IMR-90 (cell line): ENCODE results near the gene PPIL6. TPM values are rescaled to one million over a fixed set of nuclear protein-coding genes. Genes with fewer than 3 reads are reported as not detected.

ENCODE experiments used
- ATAC-seq: fragments of 200-7000 bp; cut with Tn5 transposase; 2 replicates; pipeline ENCODE4 v1.9.1; 2020; ENCODE audit warnings: low read depth, mild to moderate bottlenecking, moderate library complexity
- BruUV-seq: library from RNA; stranded (reverse); fragments of 400-500 nt; replicated peaks from 2 replicates; lab custom pipeline; 2021; lab: Mats Ljungman, UMichigan
- CTCF ChIA-PET: fragments of 300-600 bp; formaldehyde crosslinking; extraction: SDS; loops from one replicate; lab custom pipeline; 2021; ENCODE audit warnings: antibody characterized with exemption; lab: Yijun Ruan, JAX
- POLR2A ChIA-PET: fragments of 300-600 bp; sonication (Branson Sonifier 250); formaldehyde crosslinking; loops from one replicate; lab custom pipeline; 2022; ENCODE audit warnings: antibody characterized with exemption; ENCODE audit not compliant: unreplicated experiment; lab: Charles Lee
- DNase-seq: peaks from one replicate; pipeline ENCODE4 v3.0.0; 2013
- H2AFZ ChIP-seq: replicated peaks from 2 replicates; pipeline ENCODE3; 2013; ENCODE audit warnings: low read length, mild to moderate bottlenecking; ENCODE audit not compliant: poor library complexity
- H2AK5ac ChIP-seq: 2 replicates; pipeline ENCODE4 v1.6.1; 2013; ENCODE audit warnings: low read depth, low read length, inconsistent platforms
- H2AK9ac ChIP-seq: replicated peaks from 2 replicates; pipeline ENCODE3; 2013; ENCODE audit warnings: mild to moderate bottlenecking, low read depth, low read length, moderate library complexity; ENCODE audit not compliant: poor library complexity
- H2BK120ac ChIP-seq: 2 replicates; pipeline ENCODE4 v1.6.1; 2013; ENCODE audit warnings: low read depth, low read length, inconsistent platforms
- H2BK15ac ChIP-seq: 3 replicates; pipeline ENCODE4 v1.6.1; 2013; ENCODE audit warnings: low read depth, low read length, inconsistent platforms
- H2BK20ac ChIP-seq: 2 replicates; pipeline ENCODE4 v1.6.1; 2013; ENCODE audit warnings: low read depth, mild to moderate bottlenecking, inconsistent platforms, low read length, moderate library complexity
- H2BK5ac ChIP-seq: 2 replicates; pipeline ENCODE4 v1.6.1; 2013; ENCODE audit warnings: mild to moderate bottlenecking, low read depth, low read length, inconsistent platforms; ENCODE audit not compliant: poor library complexity, severe bottlenecking
- H3K14ac ChIP-seq: replicated peaks from 2 replicates; pipeline ENCODE4 v1.6.1; 2013; ENCODE audit warnings: low read depth, low read length, inconsistent platforms
- H3K18ac ChIP-seq: 2 replicates; pipeline ENCODE4 v1.6.1; 2013; ENCODE audit warnings: low read depth, low read length, control low read depth
- H3K23ac ChIP-seq: 2 replicates; pipeline ENCODE4 v1.6.1; 2013; ENCODE audit warnings: low read depth, low read length, inconsistent platforms
- H3K27ac ChIP-seq: 2 replicates; pipeline ENCODE4 v1.5.1; 2013; ENCODE audit warnings: mild to moderate bottlenecking, control low read depth, low read length; ENCODE audit not compliant: insufficient read depth
- H3K27me3 ChIP-seq: 2 replicates; pipeline ENCODE4 v1.6.1; 2013; ENCODE audit warnings: low read length; ENCODE audit not compliant: control insufficient read depth, insufficient read depth
- H3K36me3 ChIP-seq: 2 replicates; pipeline ENCODE4 v1.6.1; 2013; ENCODE audit warnings: low read length, mixed read lengths; ENCODE audit not compliant: control insufficient read depth, insufficient read depth
- H3K4ac ChIP-seq: 2 replicates; pipeline ENCODE4 v1.6.1; 2013; ENCODE audit warnings: low read depth, low read length, inconsistent platforms
- H3K4me1 ChIP-seq: 2 replicates; pipeline ENCODE4 v1.6.1; 2013; ENCODE audit warnings: low read length, mixed read lengths; ENCODE audit not compliant: control insufficient read depth, insufficient read depth
- H3K4me2 ChIP-seq: 2 replicates; pipeline ENCODE4 v1.6.1; 2013; ENCODE audit warnings: low read depth, mild to moderate bottlenecking, control low read depth, low read length, moderate library complexity
- H3K4me3 ChIP-seq: 2 replicates; pipeline ENCODE4 v1.5.1; 2013; ENCODE audit warnings: low read depth, mild to moderate bottlenecking, control low read depth, low read length, moderate library complexity; ENCODE audit not compliant: insufficient read depth
- H3K56ac ChIP-seq: 2 replicates; pipeline ENCODE4 v1.6.1; 2013; ENCODE audit warnings: low read length, inconsistent platforms; ENCODE audit not compliant: insufficient read depth; ENCODE audit errors: extremely low read depth
- H3K79me1 ChIP-seq, 2 experiments: 2 replicates each; pipeline ENCODE4 v1.6.1; 2013; ENCODE audit warnings: low read length in 2 of 2, inconsistent platforms in 1 of 2, low read depth in 1 of 2
- H3K9ac ChIP-seq: 2 replicates; pipeline ENCODE4 v1.6.1; 2013; ENCODE audit warnings: low read depth, low read length, control low read depth
- H3K9me1 ChIP-seq: 2 replicates; pipeline ENCODE4 v1.6.1; 2013; ENCODE audit warnings: low read length, inconsistent platforms; ENCODE audit not compliant: insufficient read depth
- H3K9me3 ChIP-seq: 2 replicates; pipeline ENCODE4 v1.6.1; 2013; ENCODE audit warnings: low read length; ENCODE audit not compliant: control insufficient read depth, insufficient read depth
- H4K20me1 ChIP-seq: 2 replicates; pipeline ENCODE4 v1.6.1; 2013; ENCODE audit warnings: low read length, inconsistent platforms; ENCODE audit not compliant: insufficient read depth
- H4K5ac ChIP-seq: 2 replicates; pipeline ENCODE4 v1.6.1; 2013; ENCODE audit warnings: mild to moderate bottlenecking, low read depth, low read length, control low read depth
- H4K8ac ChIP-seq, 2 experiments: 2 replicates each; pipeline ENCODE4 v1.6.1; 2013; ENCODE audit warnings: low read depth in 2 of 2, low read length in 2 of 2, control low read depth in 1 of 2, inconsistent platforms in 1 of 2
- H4K91ac ChIP-seq: 2 replicates; pipeline ENCODE4 v1.6.1; 2013; ENCODE audit warnings: low read depth, low read length, inconsistent platforms; ENCODE audit not compliant: insufficient read depth
- BHLHE40 ChIP-seq: fragments of 150-350 bp; IDR thresholded peaks from 2 replicates; pipeline ENCODE4 v1.6.1; 2016; ENCODE audit warnings: mild to moderate bottlenecking, low read depth, low read length
- CEBPB ChIP-seq: IDR thresholded peaks from 2 replicates; pipeline ENCODE4 v1.6.1; 2012; ENCODE audit warnings: low read depth, low read length, improper control_type of control experiment
- CHD1 ChIP-seq: IDR thresholded peaks from 2 replicates; pipeline ENCODE4 v1.6.1; 2012; ENCODE audit warnings: low read depth, low read length, improper control_type of control experiment
- FOS ChIP-seq: fragments of 150-350 bp; IDR thresholded peaks from 2 replicates; pipeline ENCODE4 v1.6.1; 2016; ENCODE audit warnings: low read depth, low read length
- MAFK ChIP-seq: IDR thresholded peaks from 2 replicates; pipeline ENCODE4 v1.6.1; 2012; ENCODE audit warnings: low read depth, low read length, improper control_type of control experiment
- MAZ ChIP-seq: IDR thresholded peaks from 2 replicates; pipeline ENCODE4 v1.6.1; 2012; ENCODE audit warnings: low read depth, mild to moderate bottlenecking, low read length, improper control_type of control experiment, moderate library complexity, borderline replicate concordance
- MXI1 ChIP-seq: IDR thresholded peaks from 2 replicates; pipeline ENCODE4 v1.6.1; 2012; ENCODE audit warnings: low read depth, mild to moderate bottlenecking, low read length, moderate library complexity, borderline replicate concordance
- NFE2L2 ChIP-seq: fragments of 150-350 bp; IDR thresholded peaks from 2 replicates; pipeline ENCODE4 v1.6.1; 2016; ENCODE audit warnings: low read depth, mild to moderate bottlenecking, low read length
- POLR2A ChIP-seq: IDR thresholded peaks from 2 replicates; pipeline ENCODE4 v1.6.1; 2012; ENCODE audit warnings: mild to moderate bottlenecking, low read depth, low read length
- RAD21 ChIP-seq: IDR thresholded peaks from 2 replicates; pipeline ENCODE4 v1.6.1; 2012; ENCODE audit warnings: low read length, improper control_type of control experiment
- RCOR1 ChIP-seq: IDR thresholded peaks from 2 replicates; pipeline ENCODE4 v1.6.1; 2012; ENCODE audit warnings: mild to moderate bottlenecking, low read length, improper control_type of control experiment; ENCODE audit not compliant: insufficient replicate concordance
- RFX5 ChIP-seq: IDR thresholded peaks from 2 replicates; pipeline ENCODE4 v1.8.0; 2012; ENCODE audit warnings: low read depth, mild to moderate bottlenecking, low read length, moderate library complexity
- SMC3 ChIP-seq: fragments of 150-350 bp; IDR thresholded peaks from 2 replicates; pipeline ENCODE4 v1.6.1; 2016; ENCODE audit warnings: low read depth, mild to moderate bottlenecking, antibody characterized with exemption, low read length, moderate library complexity
- WGBS, 2 experiments: methylation state at CpG; one replicate each; pipeline versions ENCODE4 v1.1.5 to v1.1.7; 2013; ENCODE audit warnings: missing lambda C conversion rate in 2 of 2; ENCODE audit not compliant: insufficient read length in 1 of 2; ENCODE audit errors: extremely low coverage in 2 of 2; 5-methylcytosine and 5-hydroxymethylcytosine counted together
- dilution Hi-C: fragments of 300-500 bp; cut with HindIII; formaldehyde crosslinking; loops from one replicate; pipeline ENCODE4 v1.14.3; 2018; ENCODE audit warnings: low sequenced_read_pairs; ENCODE audit not compliant: unreplicated experiment
- in situ Hi-C: fragments of 300-500 bp; cut with MboI; formaldehyde crosslinking; loops from 3 replicates; pipeline ENCODE4 v1.14.3; 2019; ENCODE audit warnings: low sequenced_read_pairs, inconsistent platforms, mixed read lengths
- intact Hi-C: fragments of 100-400 bp; cut with micrococcal nuclease; formaldehyde crosslinking; loops from 2 replicates; pipeline ENCODE4 v1.10.0; 2022
- polyA plus RNA-seq, 3 experiments: library from polyadenylated mRNA; depleted of rRNA; stranded (reverse); fragments of >200 nt; gene quantifications; 2 replicates each; pipeline ENCODE4 v1.2.3, GENCODE V29; 2012; ENCODE audit warnings: low replicate concordance in 1 of 3
- total RNA-seq: library from RNA; depleted of rRNA; stranded (reverse); fragments of >200 nt; gene quantifications from 2 replicates; pipeline ENCODE4 v1.2.3, GENCODE V29; 2012
- TF ChIP-seq, protein P1 (sequence below): conservative IDR thresholded peaks from 2 replicates; pipeline ENCODE4 v1.5.1; 2012; ENCODE audit warnings: mild to moderate bottlenecking, low read depth, low read length, improper control_type of control experiment
- TF ChIP-seq, protein P2 (sequence below): fragments of 150-350 bp; IDR thresholded peaks from 2 replicates; pipeline ENCODE4 v1.6.1; 2017; ENCODE audit warnings: mild to moderate bottlenecking, antibody characterized with exemption, low read length, low read depth
- TF ChIP-seq, protein P3 (sequence below): fragments of 150-350 bp; IDR thresholded peaks from 2 replicates; pipeline ENCODE4 v1.6.1; 2016; ENCODE audit warnings: low read depth, mild to moderate bottlenecking, low read length, moderate library complexity, borderline replicate concordance

Gene PPIL6
- total and polyA plus RNA-seq, 2 of the 4 experiments (the other 2 are of a cell fraction) = 0.15 to 0.18 TPM

DNA sequence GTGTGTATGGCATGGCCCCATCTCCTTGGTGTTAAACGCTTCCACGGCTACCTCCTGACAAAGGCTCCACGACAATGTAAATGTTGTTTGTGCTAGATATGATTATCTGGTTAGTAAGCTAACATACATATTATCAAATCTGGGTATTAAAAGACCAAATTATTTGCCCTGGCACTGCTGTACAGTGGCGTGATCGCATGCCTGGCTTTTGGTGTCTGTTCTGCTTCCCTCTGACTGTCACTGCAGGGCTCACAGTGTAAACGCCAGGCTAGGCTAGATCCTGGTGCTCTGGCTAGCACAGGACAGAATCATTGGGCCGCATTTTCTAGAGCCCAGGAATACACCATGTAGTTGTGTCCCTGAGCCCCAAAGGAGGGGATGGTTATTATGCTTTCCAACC, 96.9 kb downstream of the PPIL6 start:
- Histone ChIP-seq H3K14ac (no peak overlapping the region), H3K23ac (no peak overlapping the region), H2BK5ac (no peak overlapping the region), H3K18ac (no peak overlapping the region), H2BK15ac (no peak overlapping the region), H3K4me2 (no peak overlapping the region), H3K56ac (no peak overlapping the region), H3K79me1 (no peaks in the 10 kb centered on the region), H4K5ac (no peak overlapping the region), H3K9ac (no peak overlapping the region), H3K4ac (no peak overlapping the region), H4K91ac (no peak overlapping the region), H2BK120ac (no peak overlapping the region), H3K36me3 (no peaks in the 10 kb centered on the region), H3K27me3 (no peaks in the 10 kb centered on the region), H4K8ac (no peak overlapping the region), H3K27ac (no peak overlapping the region), H2AFZ (no peak overlapping the region), H3K9me3 (no peaks in the 10 kb centered on the region), H3K4me1 (no peaks in the 10 kb centered on the region), H4K20me1 (no peaks in the 10 kb centered on the region), H3K4me3 (no peak overlapping the region), H2AK5ac (no peak overlapping the region), H3K9me1 (no peaks in the 10 kb centered on the region), H2AK9ac (no peak overlapping the region), H2BK20ac (no peak overlapping the region)
- BruUV-seq = no TSS peak
- TF ChIP-seq, protein P1, sequence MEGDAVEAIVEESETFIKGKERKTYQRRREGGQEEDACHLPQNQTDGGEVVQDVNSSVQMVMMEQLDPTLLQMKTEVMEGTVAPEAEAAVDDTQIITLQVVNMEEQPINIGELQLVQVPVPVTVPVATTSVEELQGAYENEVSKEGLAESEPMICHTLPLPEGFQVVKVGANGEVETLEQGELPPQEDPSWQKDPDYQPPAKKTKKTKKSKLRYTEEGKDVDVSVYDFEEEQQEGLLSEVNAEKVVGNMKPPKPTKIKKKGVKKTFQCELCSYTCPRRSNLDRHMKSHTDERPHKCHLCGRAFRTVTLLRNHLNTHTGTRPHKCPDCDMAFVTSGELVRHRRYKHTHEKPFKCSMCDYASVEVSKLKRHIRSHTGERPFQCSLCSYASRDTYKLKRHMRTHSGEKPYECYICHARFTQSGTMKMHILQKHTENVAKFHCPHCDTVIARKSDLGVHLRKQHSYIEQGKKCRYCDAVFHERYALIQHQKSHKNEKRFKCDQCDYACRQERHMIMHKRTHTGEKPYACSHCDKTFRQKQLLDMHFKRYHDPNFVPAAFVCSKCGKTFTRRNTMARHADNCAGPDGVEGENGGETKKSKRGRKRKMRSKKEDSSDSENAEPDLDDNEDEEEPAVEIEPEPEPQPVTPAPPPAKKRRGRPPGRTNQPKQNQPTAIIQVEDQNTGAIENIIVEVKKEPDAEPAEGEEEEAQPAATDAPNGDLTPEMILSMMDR = no peak
- TF ChIP-seq NFE2L2 (no peak), CHD1 (no peak), MXI1 (no peak), SMC3 (no peak), POLR2A (no peak), RAD21 (no peak), MAZ (no peak), BHLHE40 (no peak), CEBPB (no peak), MAFK (no peak), RCOR1 (no peak), RFX5 (no peak), FOS (no peak)
- TF ChIP-seq, protein P2, sequence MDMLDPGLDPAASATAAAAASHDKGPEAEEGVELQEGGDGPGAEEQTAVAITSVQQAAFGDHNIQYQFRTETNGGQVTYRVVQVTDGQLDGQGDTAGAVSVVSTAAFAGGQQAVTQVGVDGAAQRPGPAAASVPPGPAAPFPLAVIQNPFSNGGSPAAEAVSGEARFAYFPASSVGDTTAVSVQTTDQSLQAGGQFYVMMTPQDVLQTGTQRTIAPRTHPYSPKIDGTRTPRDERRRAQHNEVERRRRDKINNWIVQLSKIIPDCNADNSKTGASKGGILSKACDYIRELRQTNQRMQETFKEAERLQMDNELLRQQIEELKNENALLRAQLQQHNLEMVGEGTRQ = no peak
- TF ChIP-seq, protein P3, sequence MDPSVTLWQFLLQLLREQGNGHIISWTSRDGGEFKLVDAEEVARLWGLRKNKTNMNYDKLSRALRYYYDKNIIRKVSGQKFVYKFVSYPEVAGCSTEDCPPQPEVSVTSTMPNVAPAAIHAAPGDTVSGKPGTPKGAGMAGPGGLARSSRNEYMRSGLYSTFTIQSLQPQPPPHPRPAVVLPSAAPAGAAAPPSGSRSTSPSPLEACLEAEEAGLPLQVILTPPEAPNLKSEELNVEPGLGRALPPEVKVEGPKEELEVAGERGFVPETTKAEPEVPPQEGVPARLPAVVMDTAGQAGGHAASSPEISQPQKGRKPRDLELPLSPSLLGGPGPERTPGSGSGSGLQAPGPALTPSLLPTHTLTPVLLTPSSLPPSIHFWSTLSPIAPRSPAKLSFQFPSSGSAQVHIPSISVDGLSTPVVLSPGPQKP = no peak
- POLR2A ChIA-PET = no interaction called here
- dilution Hi-C loops = no loop called here
- ATAC-seq = no peak
- in situ Hi-C loops = no loop called here
- CTCF ChIA-PET = no interaction called here
- no peak for DNase-seq
- intact Hi-C loops = no loop called here
- WGBS, 2 experiments = no CpG with 5 or more reads among the region's 7 CpGs
